ACHN (cell line): Measurements from ENCODE around the gene FERMT3.
"Not testable (repeated sequence)": the region's sequence is repeated elsewhere in the genome, so short reads cannot be mapped to it uniquely, and the experiment has no call there.

ENCODE experiments used
- DNase-seq: peaks from one replicate; pipeline ENCODE4 v3.0.0-alpha.2; 2015
- in situ Hi-C: cut with HindIII; loops from 2 replicates; pipeline ENCODE4 v1.10.0; 2017; ENCODE audit warnings: low sequenced_read_pairs, low pct_ligation_motif_present, low pct_unique_long_range_greater_than_20kb

The FERMT3 gene

DNA sequence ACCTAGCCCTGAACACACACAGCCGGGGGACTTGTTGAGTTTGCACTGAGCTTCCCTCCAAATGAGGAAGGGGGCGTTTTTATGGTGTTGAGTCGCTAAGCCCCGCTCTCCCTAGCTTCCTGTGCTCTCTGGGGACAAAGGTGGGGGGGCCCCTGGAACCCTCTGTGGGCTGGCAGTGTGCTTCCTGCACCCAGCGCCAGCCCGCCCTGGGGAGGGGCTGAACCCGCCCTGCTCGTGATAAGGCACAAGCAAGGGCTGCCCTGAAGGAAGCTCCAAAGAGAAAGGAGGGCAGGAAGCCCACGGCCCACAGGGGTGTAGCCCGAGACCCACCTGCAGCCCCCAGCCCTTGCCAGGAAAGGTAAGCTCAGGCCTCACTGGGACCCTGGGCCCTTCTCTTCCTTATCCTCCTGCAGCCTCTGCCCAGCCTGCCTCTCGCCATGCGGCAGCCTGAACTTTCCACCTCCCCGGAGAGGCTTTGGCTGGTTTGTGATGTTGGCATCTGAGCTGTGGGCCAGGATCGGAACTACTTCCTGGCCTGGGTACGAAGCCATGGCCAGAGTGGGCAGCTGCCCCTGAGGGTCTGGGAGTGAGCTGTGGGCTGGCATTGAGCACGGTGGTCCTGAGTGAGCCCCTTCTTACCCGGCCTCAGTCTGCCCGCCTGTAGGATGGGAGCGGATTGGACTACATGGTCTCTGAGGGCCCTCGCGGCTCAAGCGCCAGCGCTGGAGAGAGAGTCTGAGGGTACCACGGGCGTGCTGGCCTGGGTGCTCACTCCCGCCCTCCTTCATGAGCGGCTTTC lies at the start of gene FERMT3:
Gene FERMT3, plus strand, starts transcription at position 265 of the 799 bp plus-strand sequence. CDS start 644 bp downstream, outside the sequence.
- DNase-seq: no peak
- in situ Hi-C loops: no loop called here

DNA sequence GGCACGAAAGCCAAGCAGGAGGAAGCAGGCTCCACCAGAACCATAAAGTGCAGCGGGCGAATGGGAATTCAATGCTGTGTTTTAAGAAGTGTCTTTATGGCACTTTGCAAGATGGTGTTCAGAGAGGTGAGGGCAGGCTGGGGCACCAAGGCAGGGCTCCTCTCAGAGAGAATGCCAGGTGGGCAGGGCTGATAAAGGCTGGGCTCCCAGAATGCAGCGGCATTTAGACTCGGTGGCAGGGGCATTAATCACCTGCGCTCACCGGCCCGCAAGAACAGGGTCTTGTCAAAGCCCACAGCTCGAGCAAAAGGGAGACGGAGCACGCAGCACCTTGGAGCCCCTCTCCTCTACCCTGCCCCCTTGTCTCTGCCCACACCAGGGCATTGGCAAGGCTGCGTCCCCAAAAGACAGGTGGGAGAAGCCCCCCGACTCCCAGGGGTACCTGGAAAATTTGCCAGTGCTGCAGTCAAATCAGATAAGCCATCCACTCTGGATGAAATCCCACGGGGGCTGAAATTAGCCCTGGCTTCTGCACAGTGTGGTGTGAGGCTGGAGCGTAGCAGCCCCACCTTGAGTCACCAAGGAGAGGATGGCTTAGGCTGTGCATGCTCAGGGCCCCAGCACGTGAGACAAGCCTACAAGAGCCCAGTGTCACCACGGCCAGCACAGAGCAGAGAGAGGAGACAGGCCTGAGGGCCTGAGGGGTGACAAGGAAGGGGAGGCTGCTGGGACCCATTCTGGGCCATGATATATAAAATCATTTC lies 48.7 kb upstream of the FERMT3 start:
- in situ Hi-C loops: no loop called here
- no peak for DNase-seq

DNA sequence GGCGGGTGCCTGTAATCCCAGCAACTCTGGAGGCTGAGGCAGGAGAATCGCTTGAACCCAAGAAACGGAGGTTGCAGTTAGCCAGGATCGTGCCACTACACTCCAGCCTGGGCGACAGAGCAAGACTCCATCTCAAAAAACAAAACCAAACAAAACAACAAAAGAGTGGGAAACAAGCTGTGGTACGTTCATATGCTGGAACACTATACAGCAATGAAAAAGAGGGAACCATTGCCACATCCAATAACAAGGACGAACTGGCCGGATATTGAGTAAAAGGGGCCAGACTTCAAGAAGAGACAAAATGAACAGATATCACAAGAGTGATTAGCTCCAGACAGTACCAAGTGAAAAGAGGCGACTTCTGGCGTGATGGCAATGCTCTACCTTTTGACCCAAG lies 45.5 kb upstream of the FERMT3 start:
- DNase-seq: no peak
- in situ Hi-C loops: no loop called here

DNA sequence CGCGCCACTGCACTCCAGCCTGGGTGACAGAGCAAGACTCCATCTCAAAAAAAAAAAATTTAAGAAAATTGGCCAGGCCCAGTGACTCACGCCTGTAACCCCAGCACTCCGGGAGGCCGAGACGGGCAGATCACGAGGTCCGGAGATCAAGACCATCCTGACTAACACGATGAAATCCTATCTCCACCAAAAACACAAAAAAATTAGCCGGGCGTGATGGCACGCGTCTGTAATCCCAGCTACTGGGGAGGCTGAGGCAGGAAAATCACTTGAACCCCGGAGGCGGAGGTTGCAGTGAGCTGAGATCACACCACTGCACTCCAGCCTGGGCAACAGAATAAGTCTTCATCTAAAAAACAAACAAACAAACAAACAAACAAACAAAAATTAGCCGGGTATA lies 43.8 kb upstream of the FERMT3 start:
- DNase-seq, in situ Hi-C loops: not testable (repeated sequence)

DNA sequence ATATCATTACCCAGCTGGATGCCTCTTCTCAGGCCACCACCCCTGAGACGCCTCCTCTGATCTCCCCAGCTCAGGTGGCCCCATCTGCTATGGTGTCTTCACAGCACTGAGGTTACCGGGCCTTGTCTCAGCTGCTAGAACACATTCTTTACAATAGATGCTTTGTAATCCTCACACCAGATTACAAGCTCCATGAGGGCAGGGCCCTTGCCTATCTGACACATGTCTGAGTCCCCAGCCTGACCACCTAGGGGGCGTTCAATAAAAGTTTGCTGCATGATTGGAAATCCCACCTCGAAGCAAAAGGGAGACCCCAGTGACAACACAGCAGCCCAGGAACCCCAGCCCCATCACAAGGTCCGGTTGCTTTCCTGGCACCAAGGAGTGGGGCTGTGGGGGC lies 42.6 kb upstream of the FERMT3 start:
- DNase-seq: no peak
- in situ Hi-C loops: no loop called here

DNA sequence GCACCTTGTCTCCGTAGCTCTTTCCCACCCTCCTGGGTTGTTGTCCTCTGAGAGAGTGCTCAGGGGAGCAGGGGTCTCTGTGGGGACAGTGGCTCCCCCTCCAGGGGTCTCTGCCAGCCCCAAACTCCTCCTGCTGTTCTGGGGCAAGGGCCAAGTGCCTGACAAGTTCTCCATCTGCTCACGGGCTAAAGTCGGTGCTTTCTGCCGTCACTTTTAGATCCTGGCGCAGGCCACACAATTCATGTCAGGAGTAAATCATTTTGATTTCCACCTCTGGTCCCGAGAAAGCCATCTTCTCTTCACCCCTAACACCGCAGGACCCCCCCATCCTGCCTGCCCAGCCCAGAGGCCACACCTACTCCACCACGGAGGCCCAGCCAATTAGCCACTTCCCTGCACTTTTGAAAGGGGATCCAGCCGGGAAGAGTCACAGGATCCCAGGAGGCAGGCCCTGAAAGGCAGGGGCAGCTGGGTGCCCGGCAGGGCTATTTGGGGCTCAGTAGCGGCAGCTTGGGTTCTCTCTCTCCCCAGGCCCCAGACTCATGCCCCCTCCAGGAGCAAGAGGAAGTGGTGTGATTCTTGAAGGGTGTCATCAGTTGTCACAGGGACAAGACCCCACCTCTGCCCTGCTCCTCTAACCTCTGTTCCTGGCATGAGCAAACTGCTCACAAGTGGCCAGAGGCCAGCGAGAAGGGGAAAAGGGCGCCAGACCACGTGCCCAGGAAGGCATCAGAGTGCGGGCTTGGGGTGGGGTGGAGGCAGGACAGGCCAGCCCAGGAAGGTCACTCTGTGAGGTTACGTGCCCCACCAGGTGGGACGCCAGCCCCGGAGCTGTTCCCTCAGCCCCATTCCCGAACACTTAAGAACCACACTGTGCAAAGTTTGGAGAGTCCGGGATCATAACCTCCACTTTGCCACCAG lies 41.9 kb upstream of the FERMT3 start:
- in situ Hi-C loops: no loop called here
- no peak for DNase-seq

DNA sequence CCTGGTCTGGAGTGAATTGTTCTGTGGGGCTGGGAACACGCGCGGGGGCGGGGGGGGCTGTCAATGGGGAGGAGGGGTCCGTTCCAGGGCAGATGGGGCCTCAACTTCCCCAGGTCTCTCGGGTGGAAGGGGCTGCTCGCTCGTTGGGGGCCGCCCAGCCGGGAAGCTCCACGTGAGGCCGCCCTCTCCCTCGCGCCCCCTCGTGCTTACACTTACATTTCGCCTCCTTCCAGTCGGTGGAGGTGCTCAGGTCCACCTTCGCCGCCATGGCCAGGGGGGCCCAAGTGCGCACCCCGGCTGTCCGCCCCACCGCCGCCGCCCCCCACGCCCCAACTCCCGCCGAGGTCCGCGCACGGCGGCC lies 41.1 kb upstream of the FERMT3 start:
- peak; percentile 19 for DNase-seq
- in situ Hi-C loops: no loop called here

DNA sequence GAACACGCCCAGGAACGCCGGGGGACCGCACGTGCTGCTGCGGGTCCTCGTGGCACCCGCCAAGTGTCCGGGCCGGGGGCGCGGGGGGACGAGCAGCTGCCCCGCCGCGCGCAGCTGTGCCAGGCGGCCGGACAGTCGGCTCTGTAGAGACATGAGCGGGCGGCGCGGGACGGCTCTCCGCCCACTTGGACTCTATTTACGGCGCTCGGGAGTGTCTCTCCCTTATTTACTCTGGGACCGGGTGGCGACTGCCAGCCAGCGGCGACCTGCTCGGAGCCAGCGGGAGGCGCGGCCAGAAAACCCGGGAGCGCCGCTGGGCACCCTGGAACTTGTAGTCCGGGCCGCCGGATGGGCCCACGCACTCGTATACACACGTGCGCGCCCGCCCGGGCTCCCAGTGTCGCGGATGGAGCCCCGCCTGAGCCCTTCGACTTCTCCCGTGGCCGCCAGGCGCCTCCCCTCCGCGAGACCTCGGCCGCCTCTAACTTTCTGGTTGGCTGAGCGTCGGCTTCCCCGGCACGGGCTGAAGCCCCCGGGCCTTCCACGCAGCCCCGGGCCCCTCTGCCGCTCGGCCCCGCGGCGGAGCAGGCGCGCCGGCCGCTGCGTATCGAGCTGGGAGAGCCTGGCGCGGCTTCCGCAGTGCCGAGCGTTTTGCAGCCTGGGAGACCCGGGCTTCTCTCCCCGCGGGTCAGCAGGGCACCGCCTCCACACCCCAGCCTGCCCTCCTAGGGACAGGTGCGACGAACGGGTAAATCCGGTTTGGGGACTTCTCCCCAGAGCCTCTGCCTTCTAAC lies 40.5 kb upstream of the FERMT3 start, which contains the start of gene MACROD1:
Gene MACROD1, minus strand, starts transcription at position 272 of the 794 bp plus-strand sequence. Its CDS starts 119 bp downstream, at position 153.
- in situ Hi-C loops: no loop called here
- peak; percentile 79 for DNase-seq

DNA sequence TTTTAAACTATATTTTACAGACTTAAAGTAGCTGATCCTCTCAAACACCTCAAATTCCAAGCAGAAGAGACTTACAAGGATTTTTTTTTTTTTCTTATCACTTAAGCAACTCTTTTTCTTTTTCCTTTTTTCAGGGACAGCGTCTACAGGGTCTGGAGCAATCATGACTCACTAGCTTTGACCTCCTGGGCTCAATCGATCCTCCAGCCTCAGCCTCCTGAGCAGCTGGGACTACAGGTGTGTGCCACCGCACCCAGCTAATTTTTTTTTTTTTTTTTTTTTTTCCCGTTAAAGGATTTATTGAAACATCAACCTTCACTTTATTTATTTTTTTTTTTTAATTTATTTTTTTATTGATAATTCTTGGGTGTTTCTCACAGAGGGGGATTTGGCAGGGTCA lies 36.1 kb upstream of the FERMT3 start:
- no peak for DNase-seq
- in situ Hi-C loops: no loop called here

DNA sequence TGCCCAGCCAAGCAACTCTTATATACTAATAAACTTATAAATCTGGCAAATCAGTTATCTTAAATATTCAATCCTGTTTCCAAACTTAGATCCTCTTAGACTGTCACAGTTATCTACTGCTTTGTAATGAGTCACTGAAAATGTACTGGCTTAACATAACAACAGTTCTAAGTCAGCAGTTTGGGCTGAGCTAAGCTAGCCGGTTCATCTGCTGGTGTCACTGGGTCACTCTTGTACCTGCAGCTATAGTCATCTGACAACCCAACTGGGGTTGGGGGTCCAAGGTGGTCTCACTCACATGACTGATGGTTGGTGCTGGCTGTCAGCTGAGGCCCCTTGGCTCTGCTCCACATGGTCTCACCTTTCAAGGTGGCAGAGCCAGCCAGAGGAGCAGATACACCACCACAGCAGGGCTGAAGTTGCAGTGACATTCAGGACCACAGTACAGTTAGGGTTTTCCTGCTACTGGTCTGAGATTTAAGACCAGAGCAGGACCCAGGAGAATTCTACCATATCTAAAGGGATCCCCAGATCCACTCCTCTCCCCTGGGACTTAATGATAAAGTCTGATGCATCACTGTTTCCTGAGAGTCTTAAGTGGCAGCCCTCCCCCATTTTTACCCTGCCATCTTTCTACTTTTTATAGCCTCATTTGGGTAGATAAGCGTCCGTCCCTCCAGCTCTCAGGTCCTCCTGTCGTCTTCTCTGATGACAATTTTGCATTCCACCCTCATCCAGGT lies 32.7 kb upstream of the FERMT3 start:
- DNase-seq: peak; percentile 63
- in situ Hi-C loops: no loop called here

DNA sequence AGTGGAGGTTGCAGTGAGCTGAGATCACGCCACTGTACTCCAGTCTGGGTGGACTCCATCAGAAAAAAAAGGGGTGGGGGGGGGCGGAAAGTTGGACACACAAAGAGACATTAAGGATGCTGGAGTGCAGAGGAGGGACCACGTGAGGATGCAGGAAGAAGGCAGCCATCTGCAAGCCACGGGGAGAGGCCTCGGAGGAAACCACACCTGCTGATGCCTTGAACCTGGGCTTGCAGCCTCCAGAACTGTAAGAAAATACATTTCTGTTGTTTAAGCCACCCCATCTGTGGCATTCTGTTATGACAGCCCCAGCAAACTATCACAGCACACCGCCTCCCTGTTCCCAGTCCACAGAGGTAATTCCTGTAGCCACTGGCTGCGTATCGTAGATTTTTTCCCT lies 29.8 kb upstream of the FERMT3 start:
- in situ Hi-C loops: no loop called here
- no peak for DNase-seq

DNA sequence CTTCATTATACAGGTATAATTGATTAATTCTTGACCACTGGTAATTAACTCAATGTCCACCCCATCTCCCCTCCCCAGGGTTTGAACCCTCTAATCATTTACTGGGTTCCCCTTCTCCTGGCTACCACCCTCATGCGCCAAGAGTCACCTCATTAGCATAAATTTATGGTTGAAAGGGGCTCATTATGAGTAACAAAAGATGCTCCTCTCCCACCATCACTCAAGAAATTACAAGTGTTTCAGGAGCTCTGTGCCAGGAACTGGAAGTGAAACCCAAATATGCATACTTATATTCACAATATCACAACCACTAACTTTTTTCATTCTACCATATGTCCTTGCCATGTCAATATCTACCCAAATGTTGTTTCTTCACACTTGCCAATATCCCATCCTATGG lies 28.3 kb upstream of the FERMT3 start:
- no peak for DNase-seq
- in situ Hi-C loops: no loop called here

DNA sequence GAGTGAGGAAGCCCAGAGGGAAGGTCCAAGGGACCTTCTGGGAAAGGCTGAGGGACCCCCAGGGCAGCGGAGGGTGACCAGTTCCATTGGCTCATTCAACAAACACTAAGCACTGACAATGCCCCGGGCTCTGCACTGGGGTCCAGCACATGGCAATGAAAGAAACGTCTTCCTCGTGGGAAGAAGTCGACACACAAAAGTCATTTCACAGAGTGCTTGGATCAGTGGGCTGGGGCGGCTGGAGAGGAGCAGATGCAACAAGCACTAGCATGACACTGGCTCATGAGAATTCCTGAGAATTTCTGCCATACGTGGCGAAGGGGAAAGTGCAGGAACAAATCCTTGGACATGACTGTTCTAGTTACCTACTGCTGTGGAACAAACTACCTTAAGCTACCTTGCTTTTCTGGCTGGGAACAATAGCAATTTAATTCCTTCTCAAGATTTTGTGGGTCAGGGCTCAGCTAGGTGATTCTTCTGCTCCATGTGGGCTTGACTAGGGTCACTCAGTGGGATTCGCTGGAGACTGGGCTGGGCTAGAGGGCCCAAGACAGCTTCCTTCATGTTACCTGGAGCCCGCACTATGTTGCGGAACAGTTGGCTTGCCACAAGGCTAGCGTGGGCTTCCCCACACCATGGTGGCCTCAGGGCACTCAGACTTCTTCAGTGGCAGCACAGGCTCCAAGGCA lies 27.4 kb upstream of the FERMT3 start:
- in situ Hi-C loops: no loop called here
- DNase-seq: no peak

DNA sequence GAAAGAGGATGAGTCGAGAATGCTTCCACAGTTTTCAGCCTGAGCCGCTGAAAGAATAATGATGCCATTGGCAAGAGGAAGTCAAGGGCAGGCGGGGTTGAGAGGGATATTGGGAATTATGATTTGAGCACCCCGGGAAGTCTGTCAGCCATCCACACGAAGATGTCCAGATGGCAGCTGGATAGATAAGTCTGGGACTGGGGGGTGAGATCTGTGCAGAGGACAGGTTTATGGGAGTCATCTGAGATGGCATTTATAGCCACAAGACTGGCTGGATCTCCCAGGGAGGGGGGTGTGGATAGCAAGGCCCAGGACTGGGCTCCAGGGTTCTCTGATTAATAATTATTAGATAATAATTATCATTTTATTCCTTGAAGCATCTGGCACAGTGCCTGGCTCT lies 25.6 kb upstream of the FERMT3 start:
- no peak for DNase-seq
- in situ Hi-C loops: no loop called here

DNA sequence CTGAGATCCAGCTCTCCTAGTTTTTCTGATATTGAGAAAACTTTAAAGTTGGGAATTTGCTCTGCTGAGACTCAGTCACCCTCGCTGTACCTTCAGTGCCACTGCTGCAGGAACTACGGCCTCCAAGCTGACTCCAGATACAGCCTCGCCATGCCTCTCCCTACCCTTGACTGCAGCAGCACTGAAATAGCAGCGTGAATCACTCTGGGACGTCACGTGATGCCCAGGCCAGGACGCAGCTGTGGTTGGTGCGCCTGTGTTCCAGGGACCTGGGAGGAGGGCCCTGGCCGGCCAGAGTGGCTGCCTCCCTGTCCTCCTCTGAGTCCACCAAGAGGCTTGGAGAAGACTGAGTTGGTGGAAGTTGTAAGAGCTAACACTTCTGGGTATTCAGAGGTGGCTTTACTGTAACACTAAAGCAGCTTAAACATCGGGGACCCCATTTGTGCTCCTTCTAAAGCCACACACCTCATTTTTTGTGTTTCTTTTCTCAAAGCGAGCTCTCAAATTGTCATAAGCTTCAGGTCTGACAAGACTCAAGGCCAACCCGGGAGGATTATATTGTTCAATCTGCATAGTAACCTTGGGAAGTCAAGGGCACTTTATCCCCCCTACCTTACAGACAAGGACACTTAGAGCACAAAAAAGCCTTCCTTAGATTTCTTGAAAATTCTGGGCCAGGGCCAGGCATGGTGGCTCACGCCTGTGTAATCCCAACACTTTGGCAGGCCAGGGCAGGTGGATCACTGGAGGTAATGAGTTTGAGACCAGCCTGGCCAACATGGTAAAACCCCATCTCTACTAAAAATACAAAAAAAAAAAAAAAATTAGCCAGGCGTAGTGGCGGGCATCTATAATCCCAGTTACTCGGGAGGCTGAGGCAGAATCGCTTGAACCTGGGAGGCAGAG lies 24.8 kb upstream of the FERMT3 start:
- in situ Hi-C loops: no loop called here
- DNase-seq: peak; percentile 88

DNA sequence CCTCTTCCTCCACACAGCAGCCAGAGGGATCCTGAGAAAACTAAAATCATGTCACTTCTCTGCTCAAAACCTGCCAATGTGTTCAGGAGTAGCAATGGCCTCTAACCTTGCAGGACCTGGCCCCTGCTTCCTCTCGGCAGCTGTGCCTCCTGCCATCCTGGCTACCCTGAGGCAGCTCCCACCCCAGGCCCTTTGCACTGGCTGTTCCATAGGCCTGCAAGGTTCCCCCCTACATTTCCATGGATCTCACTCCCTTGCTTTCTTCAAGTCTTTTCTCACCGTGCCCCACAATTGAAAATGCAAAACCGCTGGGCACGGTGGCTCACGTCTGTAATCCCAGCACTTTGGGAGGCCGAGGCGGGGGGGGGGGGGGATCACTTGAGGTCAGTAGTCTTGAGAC lies 22.6 kb upstream of the FERMT3 start:
- in situ Hi-C loops: no loop called here
- no peak for DNase-seq
